ENCODE measurements around the gene TMC3. TPM values are rescaled to one million over a fixed set of nuclear protein-coding genes. Genes with fewer than 3 reads are reported as not detected.

TMC3 gene
- total and polyA plus RNA-seq, 9 of the 15 experiments (the other 6 are each of a cell fraction or from before 2014, with no cell fraction given), result 0.01 to 0.14 TPM; not detected in 7

- 8% methylated on average over 5 of the region's 5 CpGs for WGBS (ENCODE audit: insufficient coverage, low coverage, missing lambda C conversion rate)
- intact Hi-C loops (cut with micrococcal nuclease), result no loop called here
Measured at GRCh38 chr15:81339321-81339720, 34.7 kb downstream of the TMC3 start.

More at GRCh38 chr15:81339321-81339720, 34.7 kb downstream of the TMC3 start:
- FAIRE-seq (no peak), DNase-seq (ENCODE audit: extremely low read depth in 1 of 4, low spot score in 3 of 4) (no peak), ATAC-seq (no peak)
- Histone ChIP-seq H3K36me3 (ENCODE audit: control insufficient read depth, insufficient read depth, low read length) (no peaks in the 10 kb centered on the region), H3K4me3 (no peak overlapping the region), H3K27me3 (ENCODE audit: control insufficient read depth in 2 of 2, insufficient read depth in 2 of 2, low read length in 2 of 2) (peaks cover 2 to 23% of the 10 kb centered on the region in 2 experiments; a peak in 4 of 5 replicates), H3K27ac (ENCODE audit: extremely low read depth, low read depth, low read length) (no peak overlapping the region), H3K79me2 (ENCODE audit: control insufficient read depth, insufficient read depth, low read length) (no peaks in the 10 kb centered on the region), H3K9me3 (replicated peaks; ENCODE audit: control insufficient read depth, insufficient read depth, low read depth, low read length) (no peaks in the 10 kb centered on the region), H3K9ac (ENCODE audit: insufficient read depth in 1 of 2, low read depth in 2 of 2, low read length in 2 of 2) (no peak overlapping the region), H3K9me1 (ENCODE audit: control insufficient read depth, insufficient read depth, low read length) (no peaks in the 10 kb centered on the region), H3K4me2 (ENCODE audit: insufficient read depth, low read length) (no peak overlapping the region), H4K20me1 (replicated peaks; ENCODE audit: control insufficient read depth, insufficient read depth, low read length) (no peaks in the 10 kb centered on the region; the same call in 1 of the 2 replicates), H2AFZ (ENCODE audit: low read depth, low read length) (no peak overlapping the region), H3K4me1 (replicated peaks in 1 of 2; ENCODE audit: control insufficient read depth in 2 of 2, insufficient read depth in 2 of 2, low read length in 2 of 2) (no peaks in the 10 kb centered on the region)
- TF ChIP-seq ILF3 (IDR thresholded peaks at IDR 0.05; ENCODE audit: borderline replicate concordance), result no peak
- TF ChIP-seq XRCC4 (IDR thresholded peaks at IDR 0.05; ENCODE audit: extremely low read depth, insufficient read depth, insufficient read length), result no peak
- TF ChIP-seq ZNF431 (CRISPR knock-in tag; IDR thresholded peaks at IDR 0.05), result no peak
- no peak for TF ChIP-seq MTA1 (IDR thresholded peaks at IDR 0.05; ENCODE audit: borderline replicate concordance)
- no peak for TF ChIP-seq NELFE (IDR thresholded peaks at IDR 0.05; ENCODE audit: insufficient read depth, insufficient read length)
- TF ChIP-seq BACH1 (tag; IDR thresholded peaks at IDR 0.05), result no peak
- TF ChIP-seq L3MBTL2 (IDR thresholded peaks at IDR 0.05), result no peak
- TF ChIP-seq HMBOX1 (IDR thresholded peaks at IDR 0.05), result no peak
- no peak for TF ChIP-seq TRIM28 (IDR thresholded peaks at IDR 0.05)
- no peak for TF ChIP-seq GTF2B (IDR thresholded peaks at IDR 0.05; ENCODE audit: extremely low read depth, insufficient read length)
- in situ Hi-C loops (cut with MboI), result no loop called here
- ChIA-PET POLR2A (interaction anchor here (1.2 kb wide), 1 partner anchor 12 kb away, joined by 5 read pairs; no protein-coding TSS in a partner anchor), CTCF (ENCODE audit: low intra/inter-chr PET ratio) (no interaction called here)
- no TSS peak for BruUV-seq (replicated peaks)
